GM12872 (cell line): ENCODE measurements around the gene OR1A2.

Experiments
- CTCF ChIP-seq: IDR thresholded peaks from 3 replicates; pipeline ENCODE4 v1.5.1; 2011; ENCODE audit warnings: low read depth, mild to moderate bottlenecking, low read length, moderate library complexity; ENCODE audit not compliant: insufficient read depth

Gene OR1A2

GRCh38 chr17:3197219-3197618, at the start of gene OR1A2:
Gene OR1A2, plus strand, starts transcription at chr17:3197519. Its CDS starts 0 bp downstream, at chr17:3197519.
- no peak for TF ChIP-seq CTCF

GRCh38 chr17:3157218-3157617, 40.1 kb upstream of the OR1A2 start:
- TF ChIP-seq CTCF: no peak

GRCh38 chr17:3167574-3167973, 29.7 kb upstream of the OR1A2 start:
- no peak for TF ChIP-seq CTCF

- no peak for TF ChIP-seq CTCF
These were observed 7.4 kb upstream of the OR1A2 start for GRCh38 chr17:3189961-3190360.

GRCh38 chr17:3207367-3207766, 10.0 kb downstream of the OR1A2 start, which contains the start of gene OR1A1:
Gene OR1A1, plus strand, starts transcription at chr17:3207667. Its CDS starts 7,954 bp downstream, at chr17:3215621.
- TF ChIP-seq CTCF: no peak

GRCh38 chr17:3208484-3208883, 11.2 kb downstream of the OR1A2 start:
- TF ChIP-seq CTCF: no peak

- no peak for TF ChIP-seq CTCF
These were observed 15.7 kb downstream of the OR1A2 start for GRCh38 chr17:3213001-3213400.

- no peak for TF ChIP-seq CTCF
These were observed 16.3 kb downstream of the OR1A2 start for GRCh38 chr17:3213587-3213986.
